Measurements from ENCODE around the gene MYBPHL. TPM values are rescaled to one million over a fixed set of nuclear protein-coding genes. Genes with fewer than 3 reads are reported as not detected.

Gene MYBPHL
- total and polyA plus RNA-seq, 2 experiments from 2014 or later, result not detected

DNA sequence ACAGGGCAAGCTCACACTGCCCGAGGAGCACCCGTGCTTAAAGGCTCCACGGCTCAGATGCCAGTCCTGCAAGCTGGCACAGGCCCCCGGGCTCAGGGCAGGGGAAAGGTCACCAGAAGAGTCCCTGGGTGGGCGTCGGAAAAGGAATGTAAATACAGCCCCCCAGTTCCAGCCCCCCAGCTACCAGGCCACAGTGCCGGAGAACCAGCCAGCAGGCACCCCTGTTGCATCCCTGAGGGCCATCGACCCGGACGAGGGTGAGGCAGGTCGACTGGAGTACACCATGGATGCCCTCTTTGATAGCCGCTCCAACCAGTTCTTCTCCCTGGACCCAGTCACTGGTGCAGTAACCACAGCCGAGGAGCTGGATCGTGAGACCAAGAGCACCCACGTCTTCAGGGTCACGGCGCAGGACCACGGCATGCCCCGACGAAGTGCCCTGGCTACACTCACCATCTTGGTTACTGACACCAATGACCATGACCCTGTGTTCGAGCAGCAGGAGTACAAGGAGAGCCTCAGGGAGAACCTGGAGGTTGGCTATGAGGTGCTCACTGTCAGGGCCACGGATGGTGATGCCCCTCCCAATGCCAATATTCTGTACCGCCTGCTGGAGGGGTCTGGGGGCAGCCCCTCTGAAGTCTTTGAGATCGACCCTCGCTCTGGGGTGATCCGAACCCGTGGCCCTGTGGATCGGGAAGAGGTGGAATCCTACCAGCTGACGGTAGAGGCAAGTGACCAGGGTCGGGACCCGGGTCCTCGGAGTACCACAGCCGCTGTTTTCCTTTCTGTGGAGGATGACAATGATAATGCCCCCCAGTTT is 56.1 kb downstream of the MYBPHL start:
- TF ChIP-seq CTCF (IDR thresholded peaks at IDR 0.05; ENCODE audit: low read depth, low read length), result no peak
- no peak for DNase-seq (ENCODE audit: low read depth in 1 of 2, low spot score in 1 of 2)
- H3K4me3 ChIP-seq, result no peak overlapping the region
- H3K9me3 ChIP-seq (ENCODE audit: low read depth), result no peaks in the 10 kb centered on the region
- H3K27me3 ChIP-seq, result peaks cover 14% of the 10 kb centered on the region
- no peaks in the 10 kb centered on the region for H3K36me3 ChIP-seq
- no peak overlapping the region for H3K27ac ChIP-seq
- peaks cover 14% of the 10 kb centered on the region for H3K4me1 ChIP-seq (ENCODE audit: low read depth)

GRCh38 chr1:109249654-109250401 is 57.0 kb downstream of the MYBPHL start:
- no peaks in the 10 kb centered on the region for H3K9me3 ChIP-seq (ENCODE audit: low read depth)
- DNase-seq (ENCODE audit: low read depth in 1 of 2, low spot score in 1 of 2), result peak in 1 of 2 donors; percentile 54
- H3K4me1 ChIP-seq (ENCODE audit: low read depth), result peaks cover 14% of the 10 kb centered on the region
- no peaks in the 10 kb centered on the region for H3K36me3 ChIP-seq
- no peak for TF ChIP-seq CTCF (IDR thresholded peaks at IDR 0.05; ENCODE audit: low read depth, low read length)
- H3K27me3 ChIP-seq, result peaks cover 14% of the 10 kb centered on the region
- H3K27ac ChIP-seq, result no peak overlapping the region
- peak overlapping the region; percentile 77 for H3K4me3 ChIP-seq

DNA sequence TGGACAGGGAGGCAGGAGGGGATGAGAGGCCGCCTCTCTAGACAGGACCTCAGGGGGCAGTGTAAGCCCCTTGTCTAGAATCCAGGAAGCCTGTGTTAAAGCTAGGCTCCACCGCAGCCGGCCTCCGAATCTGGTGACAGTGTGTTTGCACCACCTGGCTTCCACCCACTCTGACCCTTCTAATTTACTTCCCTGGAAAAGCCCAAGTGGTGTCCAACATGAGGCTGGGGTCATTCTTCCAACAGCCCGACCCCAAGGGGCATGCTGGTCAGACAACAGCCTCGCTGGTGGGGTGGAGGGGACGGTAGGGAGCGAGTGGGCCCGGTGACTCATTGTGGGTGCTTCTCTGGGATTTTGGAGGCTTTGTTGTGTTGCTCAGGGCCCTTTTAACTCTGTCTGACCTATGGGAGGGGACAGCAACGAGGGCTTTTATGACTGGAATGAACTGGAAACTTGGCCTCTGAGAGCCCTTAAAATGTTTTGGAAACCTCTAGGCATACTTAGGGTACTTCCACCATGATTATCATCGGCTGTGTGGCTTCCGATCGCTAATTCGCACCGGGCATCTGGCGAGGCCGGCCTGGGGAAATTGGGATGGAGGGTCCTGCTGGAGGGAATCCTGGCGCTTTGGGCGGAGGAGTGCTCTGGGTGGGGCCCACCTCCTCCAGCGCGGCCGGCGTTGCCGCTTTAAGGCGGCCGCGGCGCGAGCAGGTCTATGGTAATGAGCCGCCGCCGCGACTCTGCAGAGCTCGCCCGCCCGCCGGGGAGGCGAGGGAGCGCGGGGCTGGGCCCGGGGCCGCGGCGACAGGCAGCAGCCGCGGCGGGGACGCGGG is 57.8 kb downstream of the MYBPHL start, which contains the start of gene CELSR2:
Gene CELSR2 (plus strand): TSS at position 743 of the 833 bp plus-strand sequence. CDS start 541 bp downstream, outside the sequence.
- H3K36me3 ChIP-seq, result no peaks in the 10 kb centered on the region
- H3K4me3 ChIP-seq, result peak within 1 kb of the TSS; percentile 77
- peaks cover 14% of the 10 kb centered on the region for H3K27me3 ChIP-seq
- H3K4me1 ChIP-seq (ENCODE audit: low read depth), result peaks cover 6% of the 10 kb centered on the region
- DNase-seq (ENCODE audit: low read depth in 1 of 2, low spot score in 1 of 2), result peak; percentile 68 to 91
- H3K27ac ChIP-seq, result no peak within 1 kb of the TSS
- TF ChIP-seq CTCF (IDR thresholded peaks at IDR 0.05; ENCODE audit: low read depth, low read length), result no peak
- no peaks in the 10 kb centered on the region for H3K9me3 ChIP-seq (ENCODE audit: low read depth)

DNA sequence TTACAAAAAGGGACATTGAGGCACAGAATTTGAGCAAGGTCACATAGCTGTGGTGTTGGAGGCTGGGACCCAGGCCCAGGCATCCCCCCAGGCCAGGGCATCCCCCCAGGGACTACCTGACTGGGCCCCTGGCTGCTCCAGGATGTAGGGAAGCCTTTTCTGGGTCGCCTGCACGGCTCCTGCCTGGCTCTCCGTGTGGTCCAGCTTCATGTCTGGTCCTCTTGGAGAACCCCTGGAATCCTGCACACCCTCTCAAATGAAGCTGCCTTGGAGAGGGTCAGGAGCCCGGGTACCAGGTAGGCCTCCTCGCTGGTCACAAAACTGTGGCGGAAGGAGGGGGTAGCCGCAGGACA is 58.4 kb downstream of the MYBPHL start:
- Histone ChIP-seq H3K9me3 (ENCODE audit: low read depth) (no peaks in the 10 kb centered on the region), H3K27ac (no peak overlapping the region), H3K4me3 (no peak overlapping the region), H3K27me3 (peaks cover 14% of the 10 kb centered on the region), H3K4me1 (ENCODE audit: low read depth) (peaks cover 1% of the 10 kb centered on the region), H3K36me3 (no peaks in the 10 kb centered on the region)
- DNase-seq (ENCODE audit: low read depth in 1 of 2, low spot score in 1 of 2), result no peak
- no peak for TF ChIP-seq CTCF (IDR thresholded peaks at IDR 0.05; ENCODE audit: low read depth, low read length)
